Liver (tissue), 9 donors: ENCODE data around the gene CDH4. TPM values are rescaled to one million over a fixed set of nuclear protein-coding genes. Genes with fewer than 3 reads are reported as not detected.

ENCODE experiments used
- DNase-seq: peaks from one replicate; pipeline ENCODE4 v3.0.0-alpha.2; 2017; ENCODE audit warnings: low spot score
- H3K27ac ChIP-seq, 2 donors: one replicate each; pipeline ENCODE4 v1.7.0; 2013; ENCODE audit warnings: inconsistent platforms in 2 of 2, low read length in 2 of 2, control low read depth in 1 of 2, low read depth in 1 of 2, mild to moderate bottlenecking in 1 of 2
- H3K27me3 ChIP-seq, 4 donors: one replicate each; pipeline versions ENCODE4 v1.6.1 to v1.7.0; 2013; ENCODE audit warnings: low read length in 3 of 4, inconsistent platforms in 1 of 4, mild to moderate bottlenecking in 1 of 4, moderate library complexity in 1 of 4; ENCODE audit not compliant: control insufficient read depth in 4 of 4, insufficient read depth in 4 of 4
- H3K36me3 ChIP-seq, 4 donors: one replicate each; pipeline versions ENCODE4 v1.6.1 to v1.7.0; 2013; ENCODE audit warnings: low read length in 3 of 4, mild to moderate bottlenecking in 3 of 4, low read depth in 1 of 4, moderate library complexity in 1 of 4; ENCODE audit not compliant: control insufficient read depth in 4 of 4, insufficient read depth in 3 of 4
- H3K4me1 ChIP-seq, 4 donors: one replicate each; pipeline versions ENCODE4 v1.6.1 to v1.7.0; 2013; ENCODE audit warnings: low read length in 3 of 4, mild to moderate bottlenecking in 3 of 4, moderate library complexity in 1 of 4; ENCODE audit not compliant: control insufficient read depth in 4 of 4, insufficient read depth in 4 of 4
- H3K4me3 ChIP-seq, 3 donors: one replicate each; pipeline versions ENCODE4 v1.6.1 to v1.7.0; 2013; ENCODE audit warnings: low read length in 3 of 3, control low read depth in 1 of 3, low read depth in 1 of 3, mild to moderate bottlenecking in 1 of 3
- H3K9ac ChIP-seq, 2 donors: one replicate each; pipeline ENCODE4 v1.7.0; 2013; ENCODE audit warnings: low read length in 2 of 2, mild to moderate bottlenecking in 2 of 2, moderate library complexity in 2 of 2, control low read depth in 1 of 2, low read depth in 1 of 2
- H3K9me3 ChIP-seq, 4 donors: one replicate each; pipeline versions ENCODE4 v1.6.1 to v1.7.0; 2013; ENCODE audit warnings: low read length in 3 of 4; ENCODE audit not compliant: control insufficient read depth in 4 of 4
- CTCF ChIP-seq: fragments of 150-350 bp; IDR thresholded peaks from 2 replicates; pipeline ENCODE4 v1.5.1; 2017; ENCODE audit warnings: improper control_type of control experiment, low read depth, low read length; ENCODE audit not compliant: missing input control
- EGR1 ChIP-seq, 2 donors: IDR thresholded peaks; 2 replicates each; pipeline ENCODE4 v1.6.1; 2016 to 2018; ENCODE audit warnings: antibody characterized with exemption in 2 of 2, low read depth in 2 of 2
- FOXA1 ChIP-seq: IDR thresholded peaks from 2 replicates; pipeline ENCODE4 v1.6.1; 2016; ENCODE audit warnings: antibody characterized with exemption
- FOXA2 ChIP-seq: IDR thresholded peaks from 2 replicates; pipeline ENCODE4 v1.6.1; 2016; ENCODE audit warnings: antibody characterized with exemption
- HNF4A ChIP-seq, 2 donors: conservative IDR thresholded peaks; 2 replicates each; pipeline ENCODE4 v1.6.1; 2016; ENCODE audit warnings: antibody characterized with exemption in 2 of 2, mild to moderate bottlenecking in 2 of 2
- HNF4G ChIP-seq: IDR thresholded peaks from 2 replicates; pipeline ENCODE4 v1.6.1; 2016; ENCODE audit warnings: antibody characterized with exemption
- JUND ChIP-seq, 2 donors: IDR thresholded peaks; 2 replicates each; pipeline ENCODE4 v1.6.1; 2016; ENCODE audit warnings: antibody characterized with exemption in 2 of 2
- NR2F2 ChIP-seq: IDR thresholded peaks from 2 replicates; pipeline ENCODE4 v1.6.1; 2016; ENCODE audit warnings: antibody characterized with exemption
- RAD21 ChIP-seq, 2 donors: IDR thresholded peaks; 2 replicates each; pipeline ENCODE4 v1.6.1; 2016; ENCODE audit warnings: antibody characterized with exemption in 2 of 2, mild to moderate bottlenecking in 2 of 2
- REST ChIP-seq: IDR thresholded peaks from 2 replicates; pipeline ENCODE4 v1.6.1; 2016; ENCODE audit warnings: antibody characterized with exemption, mild to moderate bottlenecking
- SP1 ChIP-seq: IDR thresholded peaks from 2 replicates; pipeline ENCODE4 v1.6.1; 2018; ENCODE audit warnings: antibody characterized with exemption, mild to moderate bottlenecking
- TAF1 ChIP-seq: conservative IDR thresholded peaks from 2 replicates; pipeline ENCODE4 v1.6.1; 2016; ENCODE audit warnings: antibody characterized with exemption, mild to moderate bottlenecking
- YY1 ChIP-seq: IDR thresholded peaks from 2 replicates; pipeline ENCODE4 v1.6.1; 2016; ENCODE audit warnings: antibody characterized with exemption, mild to moderate bottlenecking
- WGBS: extraction: QIAGEN DNeasy Blood & Tissue Kit; methylation state at CpG from one replicate; pipeline ENCODE4 v1.1.7; 2013; 5-methylcytosine and 5-hydroxymethylcytosine counted together
- polyA plus RNA-seq, 2 donors: library from polyadenylated mRNA; stranded (reverse) in 1 of 2; unstranded in 1 of 2; fragments of 200-250 nt in 1 of 2; fragments of >200 nt in 1 of 2; fragmentation: Nextera tagmentation in 1 of 2; extraction: Ambion mirVana in 1 of 2; gene quantifications; one replicate each; pipeline versions ENCODE4 v1.2.1 to v1.2.3, GENCODE V29; 2013 to 2015
- total RNA-seq, 2 donors: library from RNA; depleted of rRNA; stranded (reverse); fragments of >200 nt; gene quantifications; one replicate each; pipeline ENCODE4 v1.2.3, GENCODE V29; 2014
- donor health status: healthy.
- donor health status: healthy.
- donor health status: healthy.
- donor health status: healthy.
- donor health status: healthy.

The CDH4 gene
- total and polyA plus RNA-seq, 4 donors, result 0.03 to 0.25 (median 0.19) TPM; not detected in 1

DNA sequence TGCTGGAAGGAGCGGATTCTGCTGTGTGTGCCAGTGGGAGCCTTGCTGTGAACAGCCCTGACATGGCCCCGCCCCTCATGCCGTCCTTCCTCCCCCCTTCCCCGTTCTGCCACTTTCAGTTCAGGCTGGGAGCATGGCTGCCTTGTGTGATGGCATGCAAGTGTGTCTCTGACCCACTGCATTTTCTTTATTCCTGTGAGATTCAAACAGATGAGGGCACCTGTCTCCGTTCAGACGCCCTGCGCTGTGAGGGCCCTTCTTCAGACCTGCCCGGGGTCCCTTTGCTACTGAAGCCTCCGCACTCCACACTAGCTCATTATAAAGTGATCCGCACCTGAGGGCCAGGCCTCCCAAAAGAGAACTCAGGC is 725.3 kb downstream of the CDH4 start:
- WGBS, result 97% methylated on average over 10 of the region's 10 CpGs
- no peak for DNase-seq
- Histone ChIP-seq H3K36me3 (peaks cover 11 to 40% (median 27%) of the 10 kb centered on the region in 4 donors), H3K27me3 (no peaks in the 10 kb centered on the region), H3K27ac (no peak overlapping the region), H3K9ac (no peak overlapping the region), H3K4me3 (no peak overlapping the region), H3K9me3 (peaks cover 0 to under 1% (median 0%) of the 10 kb centered on the region in 4 donors), H3K4me1 (no peaks in the 10 kb centered on the region)
- TF ChIP-seq CTCF, result no peak
- no peak for TF ChIP-seq EGR1 (IDR thresholded peaks at IDR 0.05; ENCODE audit: low read depth in 2 of 2)
- TF ChIP-seq FOXA1, result no peak
- no peak for TF ChIP-seq SP1
- TF ChIP-seq NR2F2, result no peak
- TF ChIP-seq YY1, result no peak
- no peak for TF ChIP-seq REST
- no peak for TF ChIP-seq JUND (IDR thresholded peaks at IDR 0.05)
- no peak for TF ChIP-seq FOXA2

DNA sequence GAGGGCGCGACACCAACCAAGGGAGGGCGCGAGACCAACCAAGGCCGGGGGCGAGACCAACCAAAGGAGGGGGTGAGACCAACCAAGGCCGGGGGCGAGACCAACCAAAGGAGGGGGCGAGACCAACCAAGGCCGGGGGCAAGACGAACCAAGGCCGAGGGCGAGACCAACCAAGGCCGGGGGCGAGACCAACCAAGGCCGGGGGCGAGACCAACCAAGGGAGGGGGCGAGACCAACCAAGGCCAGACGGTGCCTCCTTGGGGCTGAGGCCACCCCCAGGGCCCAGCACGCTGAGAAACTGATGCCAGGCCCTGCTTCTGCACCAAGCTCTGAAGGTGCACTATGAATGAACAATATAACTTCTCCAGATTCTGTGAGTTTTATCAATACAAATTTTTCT is 726.4 kb downstream of the CDH4 start:
- no peak for TF ChIP-seq NR2F2
- TF ChIP-seq SP1, result no peak
- H3K4me3 ChIP-seq, result no peak overlapping the region
- WGBS, result 99% methylated on average over 20 of the region's 20 CpGs
- no peaks in the 10 kb centered on the region for H3K27me3 ChIP-seq
- H3K9me3 ChIP-seq, result no peaks in the 10 kb centered on the region
- H3K27ac ChIP-seq, result no peak overlapping the region
- H3K4me1 ChIP-seq, result no peaks in the 10 kb centered on the region
- peaks cover 11 to 33% (median 18%) of the 10 kb centered on the region in 4 donors for H3K36me3 ChIP-seq
- H3K9ac ChIP-seq, result no peak overlapping the region
- DNase-seq, result no peak

GRCh38 chr20:61979090-61979489 is 727.0 kb downstream of the CDH4 start:
- TF ChIP-seq YY1 (no peak), NR2F2 (no peak), JUND (IDR thresholded peaks at IDR 0.05) (no peak), SP1 (no peak), TAF1 (no peak), HNF4G (no peak), FOXA2 (no peak), RAD21 (IDR thresholded peaks at IDR 0.05) (no peak), FOXA1 (no peak), HNF4A (conservative IDR thresholded peaks at IDR 0.05) (no peak)
- DNase-seq, result no peak
- Histone ChIP-seq H3K27me3 (no peaks in the 10 kb centered on the region), H3K9ac (no peak overlapping the region), H3K4me3 (no peak overlapping the region), H3K9me3 (no peaks in the 10 kb centered on the region), H3K27ac (no peak overlapping the region), H3K4me1 (no peaks in the 10 kb centered on the region), H3K36me3 (peaks cover 9 to 27% (median 16%) of the 10 kb centered on the region in 4 donors)
- WGBS, result 98% methylated on average over 12 of the region's 12 CpGs
